Large intestine (tissue), 3 donors: ENCODE results near the gene SCN8A. TPM values are rescaled to one million over a fixed set of nuclear protein-coding genes. Genes with fewer than 3 reads are reported as not detected.

ENCODE experiments used
- DNase-seq, 2 donors: peaks; one replicate each; pipeline versions ENCODE4 v3.0.0 to v3.0.0-alpha.2; 2013
- H3K27ac ChIP-seq: one replicate; pipeline ENCODE4 v1.5.1; 2013; ENCODE audit warnings: low read length
- H3K27me3 ChIP-seq: 2 replicates; pipeline ENCODE4 v1.6.1; 2013; ENCODE audit warnings: low read length; ENCODE audit not compliant: control insufficient read depth, insufficient read depth
- H3K36me3 ChIP-seq: 2 replicates; pipeline ENCODE4 v1.6.1; 2013; ENCODE audit warnings: low read length; ENCODE audit not compliant: control insufficient read depth, insufficient read depth
- H3K4me1 ChIP-seq: one replicate; pipeline ENCODE4 v1.6.1; 2013; ENCODE audit warnings: low read length; ENCODE audit not compliant: control insufficient read depth, insufficient read depth
- H3K4me3 ChIP-seq: one replicate; pipeline ENCODE4 v1.5.1; 2013; ENCODE audit warnings: low read length
- H3K9me3 ChIP-seq: one replicate; pipeline ENCODE4 v1.6.1; 2013; ENCODE audit warnings: mild to moderate bottlenecking, low read depth, low read length, moderate library complexity; ENCODE audit not compliant: control insufficient read depth
- WGBS: methylation state at CpG from one replicate; pipeline ENCODE4 v1.1.5; 2013; ENCODE audit warnings: low lambda C conversion rate; ENCODE audit not compliant: insufficient coverage; 5-methylcytosine and 5-hydroxymethylcytosine counted together
- polyA plus RNA-seq: library from polyadenylated mRNA; unstranded; fragments of 120-200 nt; gene quantifications from one replicate; pipeline ENCODE4 v1.2.1, GENCODE V29; 2013

The SCN8A gene
- polyA plus RNA-seq, 1 donor: 1.4 TPM

DNA sequence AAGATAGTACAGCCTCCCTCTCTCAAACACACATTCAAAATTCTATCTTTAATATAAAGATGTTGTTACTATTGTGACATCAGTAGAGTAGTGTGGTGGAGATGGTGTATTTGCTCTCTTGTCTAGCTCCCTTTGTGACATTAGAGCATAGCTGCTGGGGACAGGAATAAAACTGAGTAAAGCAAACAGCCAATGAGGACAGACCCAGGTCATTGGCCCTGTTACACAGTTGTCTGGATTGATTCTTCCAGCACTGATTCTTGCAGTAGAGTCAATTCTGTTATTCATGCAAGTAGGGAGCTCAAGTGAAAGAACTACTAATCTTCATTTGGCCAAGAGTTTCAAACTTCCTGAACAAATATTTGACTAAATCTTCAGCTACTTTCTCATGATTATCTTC lies 72.4 kb downstream of the SCN8A start:
- Histone ChIP-seq H3K9me3 (no peaks in the 10 kb centered on the region), H3K36me3 (no peaks in the 10 kb centered on the region), H3K27me3 (no peaks in the 10 kb centered on the region), H3K4me3 (no peak overlapping the region), H3K27ac (no peak overlapping the region), H3K4me1 (peaks cover 5% of the 10 kb centered on the region)
- DNase-seq: no peak

DNA sequence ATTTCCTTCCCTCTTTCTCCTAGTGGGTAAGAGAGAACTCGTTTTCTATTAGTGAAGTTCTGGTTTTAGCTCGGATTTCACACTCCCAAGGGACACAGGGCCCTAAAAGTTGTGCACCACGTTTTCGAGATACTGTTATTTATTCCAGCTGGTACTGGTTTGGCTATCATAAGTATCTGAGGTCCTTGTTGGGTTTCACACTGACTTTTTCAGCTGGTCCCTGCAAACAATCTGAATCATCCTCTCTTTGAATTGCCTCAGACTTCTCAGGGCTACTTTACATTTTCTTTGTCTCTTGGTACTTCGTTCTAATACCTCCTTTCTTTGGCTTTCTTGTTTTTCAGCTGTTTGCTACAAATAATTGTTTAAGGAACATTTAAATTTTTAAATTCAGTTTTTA lies 75.7 kb downstream of the SCN8A start:
- H3K4me1 ChIP-seq: peaks cover 5% of the 10 kb centered on the region
- 100% methylated on average over 2 of the region's 5 CpGs for WGBS
- H3K27ac ChIP-seq: no peak overlapping the region
- H3K36me3 ChIP-seq: no peaks in the 10 kb centered on the region
- no peak overlapping the region for H3K4me3 ChIP-seq
- no peaks in the 10 kb centered on the region for H3K9me3 ChIP-seq
- DNase-seq: no peak
- H3K27me3 ChIP-seq: no peaks in the 10 kb centered on the region

DNA sequence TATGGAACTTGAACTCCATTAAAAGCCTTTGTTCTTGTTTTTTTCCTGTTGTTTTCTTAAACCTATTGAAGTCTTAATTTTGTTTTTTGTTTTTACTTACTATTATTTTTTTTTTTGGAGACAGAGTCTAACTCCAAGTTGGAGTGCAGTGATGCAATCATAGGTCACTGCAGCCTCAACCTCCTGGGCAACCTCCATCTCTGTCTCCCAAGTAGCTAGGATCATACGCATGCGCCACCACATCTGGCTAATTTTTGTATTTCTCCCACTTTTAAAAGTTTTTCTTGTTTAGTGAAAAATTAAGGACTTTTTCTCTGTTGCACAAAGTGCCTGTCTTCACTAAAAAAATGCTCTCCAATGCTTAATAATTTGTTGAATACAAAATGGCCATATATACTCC lies 76.2 kb downstream of the SCN8A start:
- no peaks in the 10 kb centered on the region for H3K27me3 ChIP-seq
- H3K4me3 ChIP-seq: no peak overlapping the region
- H3K27ac ChIP-seq: no peak overlapping the region
- H3K9me3 ChIP-seq: no peaks in the 10 kb centered on the region
- WGBS: no CpG with 5 or more reads among the region's 2 CpGs
- H3K36me3 ChIP-seq: no peaks in the 10 kb centered on the region
- H3K4me1 ChIP-seq: peaks cover 5% of the 10 kb centered on the region
- no peak for DNase-seq

DNA sequence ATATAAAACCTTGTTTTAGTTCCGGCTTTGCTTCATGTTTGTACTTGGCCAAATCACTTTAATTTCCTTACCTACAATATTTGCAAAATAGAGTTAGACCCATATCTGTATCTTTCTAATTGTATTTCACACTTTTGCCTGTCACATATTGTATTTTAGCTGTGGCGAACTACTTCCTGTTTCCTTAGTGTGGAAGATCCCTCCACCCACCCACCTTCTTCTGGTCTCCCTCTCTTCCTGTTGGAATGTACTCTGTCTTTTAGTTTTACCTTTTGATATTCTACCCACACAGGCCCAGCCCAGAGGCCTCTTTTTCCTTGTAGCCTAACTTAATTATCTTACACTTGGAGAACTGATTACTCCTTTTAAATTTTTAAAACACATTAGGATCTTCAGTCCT lies 78.2 kb downstream of the SCN8A start:
- no peaks in the 10 kb centered on the region for H3K4me1 ChIP-seq
- H3K9me3 ChIP-seq: no peaks in the 10 kb centered on the region
- WGBS: 88% methylated on average over 1 of the region's 2 CpGs
- no peaks in the 10 kb centered on the region for H3K36me3 ChIP-seq
- H3K27me3 ChIP-seq: no peaks in the 10 kb centered on the region
- H3K27ac ChIP-seq: no peak overlapping the region
- no peak for DNase-seq
- no peak overlapping the region for H3K4me3 ChIP-seq

DNA sequence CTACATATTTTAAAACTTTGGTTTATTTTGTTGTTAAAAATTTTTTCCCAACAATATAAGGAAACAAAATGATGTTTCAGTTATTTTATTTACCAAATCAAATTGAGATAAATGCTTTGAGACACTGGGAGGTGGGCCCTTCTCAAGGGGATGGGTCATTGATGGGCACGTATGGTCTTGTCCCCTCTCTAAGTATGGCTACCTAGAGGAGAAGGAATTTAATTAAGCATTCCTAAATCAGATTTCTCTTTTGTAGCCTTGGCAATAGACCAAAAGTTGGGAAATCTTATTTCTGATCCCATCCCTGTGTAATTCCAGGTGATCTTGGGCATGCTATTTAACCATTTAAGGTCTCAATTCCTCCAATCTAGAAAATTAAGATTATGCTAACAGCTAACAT lies 79.0 kb downstream of the SCN8A start:
- no peaks in the 10 kb centered on the region for H3K9me3 ChIP-seq
- no peak overlapping the region for H3K4me3 ChIP-seq
- no peaks in the 10 kb centered on the region for H3K27me3 ChIP-seq
- H3K4me1 ChIP-seq: no peaks in the 10 kb centered on the region
- no peaks in the 10 kb centered on the region for H3K36me3 ChIP-seq
- no CpG with 5 or more reads among the region's 1 CpG for WGBS
- H3K27ac ChIP-seq: no peak overlapping the region
- DNase-seq: no peak

DNA sequence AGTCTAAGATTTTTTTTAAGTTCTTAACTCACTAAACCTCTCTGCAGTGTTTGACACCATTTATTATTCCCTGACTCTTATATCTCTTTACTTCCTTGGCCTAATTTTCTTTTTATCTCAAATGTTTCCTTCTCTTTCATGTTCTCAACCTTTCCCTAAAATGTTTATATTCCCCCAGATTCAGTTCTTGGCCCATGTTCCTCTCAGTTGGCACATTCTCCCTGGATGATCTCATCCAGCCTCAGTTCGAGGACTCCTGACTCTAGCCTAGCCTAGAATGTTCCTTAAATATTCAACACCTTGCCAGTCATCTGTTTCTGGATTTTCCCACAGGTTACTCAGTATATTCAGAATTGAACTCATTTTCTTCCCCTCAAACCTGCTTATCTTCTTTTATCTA lies 81.3 kb downstream of the SCN8A start:
- no peak for DNase-seq

DNA sequence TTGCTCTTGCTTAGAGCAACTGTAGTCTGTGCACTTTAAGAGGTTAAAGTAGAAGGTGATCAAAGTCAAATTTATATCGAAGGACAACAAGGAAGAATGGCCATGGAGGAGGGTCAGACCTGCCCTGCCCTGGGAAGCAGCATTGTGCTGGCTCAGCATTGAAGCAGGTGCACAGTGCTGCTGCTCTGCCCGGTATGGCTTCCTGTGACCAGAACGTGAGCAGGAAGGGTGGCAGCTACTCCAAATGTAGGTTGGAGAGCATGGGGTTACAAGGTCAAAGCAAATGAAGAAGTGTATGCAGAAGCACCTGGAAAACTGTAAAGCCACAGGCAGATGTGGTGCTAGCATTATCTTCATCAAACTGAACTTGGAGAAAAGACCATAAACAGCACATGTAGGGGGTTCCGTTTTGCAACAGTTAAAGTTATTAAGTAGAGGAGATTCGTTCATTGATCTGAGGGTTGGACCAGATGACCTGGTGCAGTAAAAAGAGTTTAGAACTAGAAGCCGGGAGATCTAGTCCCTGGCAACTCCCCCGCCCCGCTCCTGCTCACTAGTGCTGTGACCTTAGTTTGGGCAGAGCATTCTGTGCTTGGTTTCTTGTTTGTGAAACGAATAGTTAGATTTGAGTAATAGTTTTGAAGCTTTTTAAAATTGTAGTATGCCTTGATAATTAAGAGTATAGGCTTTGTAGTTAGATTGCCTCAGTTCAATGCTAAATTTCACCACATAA lies 84.2 kb downstream of the SCN8A start:
- H3K27me3 ChIP-seq: no peaks in the 10 kb centered on the region
- H3K36me3 ChIP-seq: no peaks in the 10 kb centered on the region
- H3K4me3 ChIP-seq: no peak overlapping the region
- H3K9me3 ChIP-seq: no peaks in the 10 kb centered on the region
- DNase-seq: peak in 1 of 2 donors; percentile 9
- 60% methylated on average over 1 of the region's 9 CpGs for WGBS
- no peaks in the 10 kb centered on the region for H3K4me1 ChIP-seq
- H3K27ac ChIP-seq: no peak overlapping the region

More for the DNA sequence above, 81.3 kb downstream of the SCN8A start:
- Histone ChIP-seq H3K4me1 (no peaks in the 10 kb centered on the region), H3K9me3 (no peaks in the 10 kb centered on the region), H3K36me3 (no peaks in the 10 kb centered on the region), H3K4me3 (no peak overlapping the region), H3K27ac (no peak overlapping the region), H3K27me3 (no peaks in the 10 kb centered on the region)
- no CpG with 5 or more reads among the region's 1 CpG for WGBS

DNA sequence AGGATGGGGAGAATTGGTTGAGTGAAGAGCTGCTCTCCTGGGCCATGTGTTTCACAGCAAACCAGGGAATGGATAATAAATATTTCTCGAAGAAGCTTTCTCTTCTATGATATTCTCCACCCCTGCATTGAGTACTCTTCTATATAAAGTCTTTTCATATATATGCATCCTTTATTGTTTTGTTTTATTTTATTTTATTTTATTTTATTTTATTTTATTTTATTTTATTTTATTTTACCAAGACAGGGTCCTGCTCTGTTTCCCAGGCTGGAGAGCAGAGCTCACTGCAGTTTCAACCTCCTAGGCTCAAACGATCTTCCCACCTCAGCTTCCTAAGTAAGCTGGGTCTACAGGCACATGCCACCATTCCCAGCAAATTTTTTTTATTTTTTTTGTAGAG lies 85.8 kb downstream of the SCN8A start:
- WGBS: 93% methylated on average over 2 of the region's 2 CpGs
- H3K36me3 ChIP-seq: no peaks in the 10 kb centered on the region
- no peaks in the 10 kb centered on the region for H3K27me3 ChIP-seq
- H3K4me1 ChIP-seq: no peaks in the 10 kb centered on the region
- no peak overlapping the region for H3K27ac ChIP-seq
- no peak overlapping the region for H3K4me3 ChIP-seq
- no peaks in the 10 kb centered on the region for H3K9me3 ChIP-seq
- no peak for DNase-seq

DNA sequence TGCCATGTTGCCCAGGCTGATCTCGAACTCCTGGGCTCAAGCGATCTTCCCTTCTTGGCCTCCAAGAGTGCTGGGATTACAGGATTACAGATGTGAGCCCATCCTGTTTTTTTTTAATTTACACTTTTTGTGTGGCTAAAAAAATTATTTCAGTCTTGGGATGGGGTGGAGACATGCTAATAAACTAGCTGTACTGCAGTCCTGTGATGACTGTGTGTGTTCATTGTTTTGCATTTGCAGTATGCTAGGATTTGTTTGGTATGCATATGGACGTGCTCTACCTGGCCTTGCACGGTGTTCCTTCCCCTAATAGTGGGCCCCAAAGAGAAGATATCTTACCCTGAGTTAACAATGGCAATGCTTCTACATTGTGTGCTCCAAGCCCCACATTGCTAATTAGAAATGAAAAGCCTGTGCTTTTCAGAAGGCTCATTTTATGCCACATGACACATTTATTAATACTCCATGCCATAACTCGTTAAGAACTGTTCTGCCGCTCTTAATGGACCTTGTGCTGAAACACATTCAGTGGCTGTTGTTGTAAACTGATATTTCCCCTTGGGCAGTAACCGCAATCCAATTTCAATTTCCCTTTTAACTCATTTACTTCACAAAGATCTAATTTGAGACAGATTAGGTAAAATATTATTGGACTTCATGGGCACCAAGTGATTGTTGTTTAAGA lies 86.4 kb downstream of the SCN8A start:
- DNase-seq: no peak

DNA sequence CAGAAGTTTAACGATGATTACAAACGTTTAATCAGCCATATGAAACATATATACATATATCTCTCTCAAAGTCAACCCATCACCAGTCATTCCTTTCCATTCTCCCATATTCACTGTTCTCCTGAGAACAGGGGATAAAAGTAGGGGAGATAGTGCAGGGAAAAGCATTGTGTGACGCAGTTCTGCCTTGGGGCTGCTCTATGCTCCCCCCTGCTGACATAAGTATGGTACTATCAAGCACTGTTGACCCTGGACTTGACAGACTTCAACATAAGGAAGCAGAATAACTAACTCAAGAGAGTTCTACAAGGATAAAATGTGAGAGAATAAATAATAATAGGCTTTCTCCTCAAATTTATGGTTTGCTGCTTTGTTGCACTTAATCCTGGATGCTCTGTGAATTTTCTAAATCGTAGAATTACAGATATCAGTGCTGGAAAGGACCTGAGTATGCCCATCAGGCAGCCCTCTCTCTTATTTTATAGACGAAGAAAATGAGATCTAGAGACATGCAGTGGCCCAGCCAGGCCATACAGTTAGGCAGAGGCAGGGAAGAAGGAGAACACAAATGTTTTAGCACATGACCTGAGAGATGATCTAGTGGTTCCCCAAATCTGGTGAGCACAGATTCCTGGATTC lies 87.2 kb downstream of the SCN8A start:
- no peak overlapping the region for H3K4me3 ChIP-seq
- 100% methylated on average over 1 of the region's 5 CpGs for WGBS
- H3K9me3 ChIP-seq: no peaks in the 10 kb centered on the region
- no peaks in the 10 kb centered on the region for H3K36me3 ChIP-seq
- no peaks in the 10 kb centered on the region for H3K4me1 ChIP-seq
- DNase-seq: peak; percentile 29 to 55
- no peaks in the 10 kb centered on the region for H3K27me3 ChIP-seq
- no peak overlapping the region for H3K27ac ChIP-seq

More for the DNA sequence above, 86.4 kb downstream of the SCN8A start:
- no peak overlapping the region for H3K27ac ChIP-seq
- H3K4me3 ChIP-seq: no peak overlapping the region
- WGBS: 89% methylated on average over 3 of the region's 7 CpGs
- H3K4me1 ChIP-seq: no peaks in the 10 kb centered on the region
- H3K27me3 ChIP-seq: no peaks in the 10 kb centered on the region
- H3K36me3 ChIP-seq: no peaks in the 10 kb centered on the region
- no peaks in the 10 kb centered on the region for H3K9me3 ChIP-seq
